GM12873 (cell line): ENCODE data around the gene RNF2.

Source experiments
- TF ChIP-seq, protein P1 (sequence below): IDR thresholded peaks from 2 replicates; pipeline ENCODE4 v1.5.1; 2012; ENCODE audit warnings: low read depth, mild to moderate bottlenecking, moderate library complexity, low read length, control low read depth; ENCODE audit not compliant: insufficient read depth; ENCODE audit errors: missing control alignments

Gene RNF2

DNA sequence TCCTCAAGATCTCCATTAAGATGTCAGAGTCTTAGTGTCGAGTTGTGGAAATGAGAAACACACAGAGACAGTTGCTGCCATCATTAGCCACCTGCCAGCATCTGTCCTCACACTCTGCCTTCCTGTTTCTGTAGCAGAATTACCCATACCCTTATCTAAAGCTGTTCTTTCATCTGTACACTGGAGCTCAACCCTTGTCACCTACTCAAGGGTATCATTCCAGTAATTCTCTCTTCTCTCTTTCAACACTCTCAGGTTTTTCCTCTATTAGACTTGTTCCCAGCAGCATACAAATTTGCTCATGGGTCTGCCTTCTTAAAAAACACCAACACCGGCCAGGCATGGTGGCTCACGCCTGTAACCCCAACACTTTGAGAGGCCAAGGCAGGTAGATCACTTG is 27.4 kb upstream of the RNF2 start:
- TF ChIP-seq, protein P1, sequence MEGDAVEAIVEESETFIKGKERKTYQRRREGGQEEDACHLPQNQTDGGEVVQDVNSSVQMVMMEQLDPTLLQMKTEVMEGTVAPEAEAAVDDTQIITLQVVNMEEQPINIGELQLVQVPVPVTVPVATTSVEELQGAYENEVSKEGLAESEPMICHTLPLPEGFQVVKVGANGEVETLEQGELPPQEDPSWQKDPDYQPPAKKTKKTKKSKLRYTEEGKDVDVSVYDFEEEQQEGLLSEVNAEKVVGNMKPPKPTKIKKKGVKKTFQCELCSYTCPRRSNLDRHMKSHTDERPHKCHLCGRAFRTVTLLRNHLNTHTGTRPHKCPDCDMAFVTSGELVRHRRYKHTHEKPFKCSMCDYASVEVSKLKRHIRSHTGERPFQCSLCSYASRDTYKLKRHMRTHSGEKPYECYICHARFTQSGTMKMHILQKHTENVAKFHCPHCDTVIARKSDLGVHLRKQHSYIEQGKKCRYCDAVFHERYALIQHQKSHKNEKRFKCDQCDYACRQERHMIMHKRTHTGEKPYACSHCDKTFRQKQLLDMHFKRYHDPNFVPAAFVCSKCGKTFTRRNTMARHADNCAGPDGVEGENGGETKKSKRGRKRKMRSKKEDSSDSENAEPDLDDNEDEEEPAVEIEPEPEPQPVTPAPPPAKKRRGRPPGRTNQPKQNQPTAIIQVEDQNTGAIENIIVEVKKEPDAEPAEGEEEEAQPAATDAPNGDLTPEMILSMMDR: no peak

DNA sequence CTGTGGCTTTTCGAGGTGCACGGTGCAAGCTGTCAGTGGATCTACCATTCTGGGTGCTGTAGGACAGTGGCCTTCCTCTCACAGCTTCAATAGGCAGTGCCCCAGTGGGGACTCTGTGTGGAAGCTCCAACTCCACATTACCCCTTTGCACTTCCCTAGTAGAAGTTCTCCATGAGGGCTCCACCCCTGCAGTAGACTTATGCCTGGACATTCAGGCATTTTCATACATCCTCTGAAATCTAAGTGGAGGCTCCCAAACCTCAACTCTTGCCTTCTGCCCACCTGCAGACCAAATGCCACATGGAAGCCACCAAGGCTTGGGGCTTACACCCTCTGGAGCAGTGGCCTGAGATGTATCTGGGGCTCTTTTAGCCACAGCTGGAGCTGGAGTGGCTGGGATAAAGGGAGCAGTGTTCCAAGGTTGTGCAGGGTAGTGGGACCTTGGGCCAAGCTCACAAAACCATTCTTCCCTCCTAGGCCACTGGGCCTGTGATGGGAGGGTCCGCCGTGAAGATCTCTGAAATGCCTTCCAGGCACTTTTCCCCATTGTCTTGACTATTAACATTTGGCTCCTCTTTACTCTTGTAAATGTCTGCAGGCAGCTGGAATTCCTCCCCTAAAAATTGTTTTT is 18.0 kb upstream of the RNF2 start:
- TF ChIP-seq, protein P1: no peak

DNA sequence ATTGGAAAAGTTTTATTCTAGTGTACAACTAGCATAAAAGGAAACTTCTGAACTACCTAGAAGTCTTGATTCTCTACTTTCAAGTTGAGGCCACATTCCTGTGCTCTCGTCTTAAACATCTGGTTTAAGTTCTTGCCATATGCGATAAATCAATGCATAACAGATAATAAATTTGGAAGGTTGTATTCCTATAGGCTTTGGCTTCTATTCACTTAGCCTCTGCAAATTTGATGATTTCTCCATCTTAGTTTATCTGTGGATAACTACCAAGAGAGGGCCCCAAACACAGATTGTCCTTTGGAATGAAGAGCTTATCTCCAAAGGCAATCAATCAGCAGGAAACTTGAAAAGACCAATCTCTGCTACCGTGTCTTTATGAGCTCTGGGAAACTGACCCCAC is 11.7 kb upstream of the RNF2 start:
- TF ChIP-seq, protein P1: no peak

DNA sequence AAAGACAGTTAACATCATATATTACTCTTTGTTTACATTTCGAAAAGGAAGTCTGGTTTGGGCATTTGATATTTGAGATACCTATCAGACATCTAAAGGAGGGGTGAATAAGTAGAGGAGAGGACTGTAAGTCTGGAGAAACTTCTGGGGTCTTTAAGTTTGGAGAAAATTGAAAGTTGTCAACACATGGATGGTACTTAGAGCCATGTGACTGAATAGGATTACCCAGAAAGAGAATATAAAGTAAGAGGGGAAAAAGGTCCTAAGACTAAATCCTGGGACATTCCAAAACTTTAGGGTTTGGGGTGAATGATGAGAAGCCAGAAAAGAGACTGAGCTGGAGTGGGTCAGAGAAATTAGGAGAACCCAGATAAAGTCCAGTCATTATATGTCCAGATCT is 10.1 kb upstream of the RNF2 start:
- TF ChIP-seq, protein P1: no peak

DNA sequence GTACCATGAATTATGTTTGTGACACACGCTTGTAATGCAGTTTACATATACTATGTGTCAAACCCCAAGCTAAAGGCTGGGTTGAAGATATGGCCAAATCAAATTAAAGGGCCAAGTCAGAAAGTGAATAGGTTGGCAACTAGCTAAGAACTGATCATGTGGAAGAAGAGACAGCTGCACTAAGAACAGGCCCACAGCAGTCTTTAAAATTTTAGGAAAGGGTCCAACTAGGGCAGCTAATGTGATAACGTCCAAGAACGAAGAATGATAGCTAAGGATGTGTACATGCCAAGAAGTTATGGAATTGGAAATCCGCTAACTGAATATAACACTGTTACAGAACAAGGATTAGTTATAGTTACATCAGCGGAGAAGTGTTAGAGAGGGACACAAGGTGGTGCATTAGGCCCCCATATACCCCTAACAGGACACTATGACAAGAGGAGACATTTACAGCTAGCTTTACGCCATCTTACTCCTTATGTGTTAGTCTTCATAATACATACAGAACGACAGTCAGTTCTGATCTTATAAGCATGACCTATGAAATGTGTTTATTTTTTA is 6.5 kb upstream of the RNF2 start:
- TF ChIP-seq, protein P1: no peak

DNA sequence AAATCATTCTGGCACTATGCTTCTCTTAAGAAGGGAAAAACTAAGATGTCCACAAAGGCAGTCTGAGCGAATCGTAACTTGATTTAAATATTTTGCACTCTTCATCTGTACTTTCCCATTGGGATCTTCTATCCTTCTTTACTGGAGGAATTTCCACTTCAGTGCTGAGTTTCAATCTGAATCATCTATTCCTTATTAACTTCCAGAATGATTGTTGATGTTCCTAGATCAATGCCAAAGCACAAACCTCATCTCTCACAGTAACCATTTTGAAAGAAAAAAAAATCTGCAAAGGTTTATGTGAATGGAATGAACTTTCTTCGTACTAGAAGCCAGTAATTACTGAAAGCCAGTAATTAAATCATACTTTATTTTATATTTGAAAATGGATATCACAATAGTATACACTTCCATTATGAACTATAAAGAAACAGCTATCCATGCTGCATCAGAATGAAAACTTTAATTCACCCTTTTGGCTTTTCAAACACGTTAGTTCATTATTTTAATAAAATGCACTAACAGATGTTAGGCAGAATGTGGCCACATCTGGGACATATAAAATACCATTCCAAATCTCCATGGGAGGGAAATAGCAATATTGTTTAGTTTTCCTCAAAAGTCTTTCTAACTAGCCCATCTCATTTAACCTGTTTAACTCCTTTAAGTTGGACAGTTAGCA is 5.5 kb upstream of the RNF2 start:
- TF ChIP-seq, protein P1: no peak

DNA sequence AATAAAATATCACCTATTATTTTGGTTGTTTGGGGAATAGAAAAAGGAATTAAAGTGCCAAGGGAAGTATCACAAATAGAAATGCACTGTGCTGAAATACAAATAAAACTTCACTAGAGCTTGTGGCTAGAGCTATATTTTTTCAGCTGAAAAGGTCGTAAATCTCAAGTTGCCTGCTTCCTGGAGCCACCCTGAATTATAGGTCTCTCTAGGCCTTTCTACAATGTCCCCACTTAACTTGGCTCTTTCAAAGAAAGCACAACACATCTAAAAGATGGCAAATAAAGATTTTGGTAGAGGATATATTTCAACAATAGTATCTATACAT is 5.0 kb upstream of the RNF2 start:
- TF ChIP-seq, protein P1: no peak
